IPS DF 6.9 (cell line): ENCODE measurements around the gene S100A5.
"Not testable (repeated sequence)": the region's sequence is repeated elsewhere in the genome, so short reads cannot be mapped to it uniquely, and the experiment has no call there.

ENCODE experiments used
- DNase-seq: peaks from one replicate; pipeline ENCODE4 v3.0.0-alpha.2; 2013; ENCODE audit warnings: low read depth, low spot score
- H3K27ac ChIP-seq: one replicate; pipeline ENCODE4 v1.5.1; 2013; ENCODE audit warnings: low read length, control low read depth
- H3K27me3 ChIP-seq: 2 replicates; pipeline ENCODE4 v1.6.1; 2013; ENCODE audit warnings: mild to moderate bottlenecking, low read length; ENCODE audit not compliant: control insufficient read depth, insufficient read depth
- H3K36me3 ChIP-seq: 2 replicates; pipeline ENCODE4 v1.6.1; 2013; ENCODE audit warnings: low read length; ENCODE audit not compliant: control insufficient read depth, insufficient read depth
- H3K4me1 ChIP-seq: 2 replicates; pipeline ENCODE4 v1.6.1; 2013; ENCODE audit warnings: low read length; ENCODE audit not compliant: control insufficient read depth, insufficient read depth
- H3K4me3 ChIP-seq: 2 replicates; pipeline ENCODE4 v1.5.1; 2013; ENCODE audit warnings: mild to moderate bottlenecking, low read length
- H3K9me3 ChIP-seq: 2 replicates; pipeline ENCODE4 v1.6.1; 2013; ENCODE audit warnings: low read length, inconsistent platforms; ENCODE audit not compliant: control insufficient read depth, insufficient read depth
- WGBS: extraction: QIAGEN DNeasy Blood & Tissue Kit; methylation state at CpG from one replicate; pipeline ENCODE4 v1.1.7; 2013; ENCODE audit warnings: mixed read lengths, missing lambda C conversion rate; ENCODE audit not compliant: insufficient read length, insufficient coverage; 5-methylcytosine and 5-hydroxymethylcytosine counted together

The S100A5 gene

DNA sequence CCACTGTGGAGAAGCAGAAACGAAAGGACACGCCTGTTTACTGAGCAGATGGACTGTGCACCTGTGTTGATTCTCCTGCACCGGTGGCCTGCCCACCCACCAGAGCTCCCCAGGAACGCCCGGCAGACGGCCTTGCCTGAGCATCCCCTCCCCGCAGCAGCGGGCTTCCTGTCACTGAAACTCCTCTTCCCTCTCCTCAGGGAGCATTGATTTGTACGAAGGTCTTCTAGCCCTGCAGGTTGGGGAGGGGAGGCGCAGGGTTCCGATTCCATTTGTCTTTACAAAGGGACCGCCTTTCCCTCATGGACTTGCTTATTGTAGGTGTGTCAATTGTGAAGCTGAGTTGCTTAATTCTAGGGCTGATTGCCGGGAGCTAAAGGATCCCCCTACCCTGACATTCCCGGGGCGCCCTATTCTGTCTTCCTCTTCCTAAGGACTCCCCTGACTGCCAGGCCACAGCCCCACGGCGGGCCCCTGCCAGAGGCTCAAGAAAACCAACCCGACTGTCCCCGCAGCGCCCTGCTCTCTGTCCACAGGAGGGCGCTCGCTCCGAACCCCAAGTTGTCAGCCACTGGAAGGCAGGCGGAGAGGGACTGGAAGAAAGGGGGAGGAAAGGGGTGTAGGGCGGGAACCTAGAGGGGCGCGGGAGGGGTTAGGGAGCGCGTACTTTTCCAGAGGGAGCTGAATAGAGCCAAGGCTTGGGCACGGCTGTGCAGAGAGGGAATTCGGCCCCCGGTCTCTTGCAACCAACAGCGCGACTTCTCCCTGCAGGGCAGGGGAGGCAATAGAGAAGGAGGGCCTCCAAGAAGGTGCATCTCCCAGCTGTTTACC is 7.8 kb downstream of the S100A5 start:
- peak; percentile 75 for DNase-seq
- no peak overlapping the region for H3K27ac ChIP-seq
- no peaks in the 10 kb centered on the region for H3K36me3 ChIP-seq
- no CpG with 5 or more reads among the region's 34 CpGs for WGBS
- peaks cover 13% of the 10 kb centered on the region; the same call in 1 of the 2 replicates for H3K4me1 ChIP-seq
- no peaks in the 10 kb centered on the region for H3K9me3 ChIP-seq
- no peaks in the 10 kb centered on the region for H3K27me3 ChIP-seq
- no peak overlapping the region; the same call in 1 of the 2 replicates for H3K4me3 ChIP-seq

- no CpG with 5 or more reads among the region's 2 CpGs for WGBS
- no peak for DNase-seq
- no peaks in the 10 kb centered on the region for H3K27me3 ChIP-seq
- H3K4me3 ChIP-seq = no peak overlapping the region
- H3K36me3 ChIP-seq = no peaks in the 10 kb centered on the region
- no peaks in the 10 kb centered on the region for H3K9me3 ChIP-seq
- H3K4me1 ChIP-seq = peaks cover 14% of the 10 kb centered on the region; the same call in 1 of the 2 replicates
- no peak overlapping the region for H3K27ac ChIP-seq
Measured at GRCh38 chr1:153532181-153532580, 8.6 kb downstream of the S100A5 start.

DNA sequence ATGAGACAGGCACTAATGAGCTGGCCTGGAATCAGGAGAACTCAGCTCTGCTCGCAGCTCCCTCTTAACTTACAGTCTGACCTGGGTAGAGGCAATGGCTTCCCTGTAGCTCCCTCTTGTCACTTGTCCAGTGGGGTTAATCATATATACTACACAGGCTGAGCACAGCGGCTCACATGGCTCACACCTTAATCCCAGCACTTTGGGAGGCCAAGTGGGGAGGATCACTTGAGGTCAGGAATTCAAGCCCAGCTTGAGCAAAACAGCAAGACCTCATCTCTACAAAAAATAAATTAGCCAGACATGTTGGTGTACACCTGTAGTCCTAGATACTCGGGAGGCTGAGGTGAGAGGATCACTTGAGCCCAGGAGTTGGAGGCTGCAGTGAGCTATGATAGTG is 9.1 kb downstream of the S100A5 start:
- DNase-seq = no peak
- Histone ChIP-seq H3K27ac (no peak overlapping the region), H3K4me3 (no peak overlapping the region), H3K27me3 (no peaks in the 10 kb centered on the region), H3K9me3 (no peaks in the 10 kb centered on the region), H3K4me1 (peaks cover 15% of the 10 kb centered on the region; the same call in 1 of the 2 replicates), H3K36me3 (no peaks in the 10 kb centered on the region)
- WGBS = no CpG with 5 or more reads among the region's 3 CpGs

GRCh38 chr1:153527683-153528040 is 13.1 kb downstream of the S100A5 start:
- no peak for DNase-seq
- no peak overlapping the region for H3K27ac ChIP-seq
- H3K4me1 ChIP-seq = peaks cover 3% of the 10 kb centered on the region; the same call in 1 of the 2 replicates
- no peaks in the 10 kb centered on the region for H3K27me3 ChIP-seq
- no peak overlapping the region for H3K4me3 ChIP-seq
- WGBS = no CpG with 5 or more reads among the region's 5 CpGs
- no peaks in the 10 kb centered on the region for H3K9me3 ChIP-seq
- H3K36me3 ChIP-seq = no peaks in the 10 kb centered on the region

GRCh38 chr1:153527023-153527682 is 13.6 kb downstream of the S100A5 start:
- DNase-seq = no peak
- Histone ChIP-seq H3K9me3 (no peaks in the 10 kb centered on the region), H3K4me1 (peaks cover 3% of the 10 kb centered on the region; the same call in 1 of the 2 replicates), H3K27ac (no peak overlapping the region), H3K36me3 (no peaks in the 10 kb centered on the region), H3K27me3 (no peaks in the 10 kb centered on the region), H3K4me3 (no peak overlapping the region)
- no CpG with 5 or more reads among the region's 8 CpGs for WGBS

GRCh38 chr1:153526132-153526543 is 14.6 kb downstream of the S100A5 start:
- H3K27ac ChIP-seq = no peak overlapping the region
- DNase-seq = no peak
- WGBS = no CpG with 5 or more reads among the region's 8 CpGs

GRCh38 chr1:153525088-153525728 is 15.5 kb downstream of the S100A5 start:
- Histone ChIP-seq H3K27me3 (no peaks in the 10 kb centered on the region), H3K27ac (no peak overlapping the region), H3K4me1 (peaks cover 4% of the 10 kb centered on the region), H3K9me3 (no peaks in the 10 kb centered on the region), H3K4me3 (no peak overlapping the region), H3K36me3 (no peaks in the 10 kb centered on the region)
- no peak for DNase-seq
- no CpG with 5 or more reads among the region's 3 CpGs for WGBS

More at GRCh38 chr1:153526132-153526543, 14.6 kb downstream of the S100A5 start:
- H3K4me1 ChIP-seq = peaks cover 3% of the 10 kb centered on the region; the same call in 1 of the 2 replicates
- H3K4me3 ChIP-seq = no peak overlapping the region
- no peaks in the 10 kb centered on the region for H3K27me3 ChIP-seq
- H3K36me3 ChIP-seq = no peaks in the 10 kb centered on the region
- no peaks in the 10 kb centered on the region for H3K9me3 ChIP-seq

DNA sequence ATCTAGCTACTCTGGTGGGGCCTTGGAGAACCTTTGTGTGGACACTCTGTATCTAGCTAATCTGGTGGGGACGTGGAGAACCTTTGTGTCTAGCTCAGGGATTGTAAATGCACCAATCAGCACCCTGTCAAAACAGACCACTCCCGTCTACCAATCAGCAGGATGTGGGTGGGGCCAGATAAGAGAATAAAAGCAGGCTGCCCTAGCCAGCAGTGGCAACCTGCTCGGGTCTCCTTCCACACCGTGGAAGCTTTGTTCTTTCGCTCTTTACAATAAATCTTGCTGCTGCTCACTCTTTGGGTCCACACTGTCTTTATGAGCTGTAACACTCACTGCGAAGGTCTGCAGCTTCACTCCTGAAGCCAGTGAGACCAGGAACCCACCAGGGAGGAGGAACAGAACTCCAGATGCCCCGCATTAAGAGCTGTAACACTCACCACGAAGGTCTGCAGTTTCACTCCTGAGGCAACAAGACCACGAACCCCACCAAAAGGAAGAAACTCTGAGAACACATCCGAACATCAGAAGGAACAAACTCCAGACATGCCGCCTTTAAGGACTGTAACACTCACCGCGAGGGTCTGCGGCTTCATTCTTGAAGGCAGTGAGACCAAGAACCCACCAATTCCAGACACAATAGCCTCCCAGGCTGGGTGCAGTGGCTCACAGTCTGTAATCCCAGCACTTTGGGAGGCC is 18.2 kb downstream of the S100A5 start:
- not testable (repeated sequence) for DNase-seq, H3K27ac ChIP-seq, H3K4me1 ChIP-seq, H3K27me3 ChIP-seq, H3K4me3 ChIP-seq, H3K9me3 ChIP-seq, H3K36me3 ChIP-seq
- WGBS = no CpG with 5 or more reads among the region's 14 CpGs

GRCh38 chr1:153521808-153522207 is 18.9 kb downstream of the S100A5 start:
- H3K9me3 ChIP-seq, H3K27me3 ChIP-seq, H3K4me1 ChIP-seq, DNase-seq, H3K27ac ChIP-seq, H3K4me3 ChIP-seq, H3K36me3 ChIP-seq: not testable (repeated sequence)
- no CpG with 5 or more reads among the region's 37 CpGs for WGBS
